ENCODE measurements around the gene DCLK1. TPM values are rescaled to one million over a fixed set of nuclear protein-coding genes. Genes with fewer than 3 reads are reported as not detected.

DCLK1 gene
- total RNA-seq, 4 donors from 2014 or later, result 4.4 to 102 (median 13.3) TPM

- Histone ChIP-seq H3K27me3 (no peaks in the 10 kb centered on the region), H3K4me1 (no peaks in the 10 kb centered on the region), H3K36me3 (no peaks in the 10 kb centered on the region), H3K27ac (no peak overlapping the region), H3K4me3 (no peak overlapping the region), H3K9me3 (no peaks in the 10 kb centered on the region)
- intact Hi-C loops (cut with DNase I; ENCODE audit: low total_unique reads), result no loop called here
- TF ChIP-seq CTCF (IDR thresholded peaks at IDR 0.05) (no peak), POLR2A (IDR thresholded peaks at IDR 0.05) (no peak)
- DNase-seq, result no peak
Observed at GRCh38 chr13:35744566-35745178, 386.5 kb downstream of the DCLK1 start.

- H3K4me3 ChIP-seq, result no peak overlapping the region
- TF ChIP-seq POLR2A (IDR thresholded peaks at IDR 0.05) (no peak), CTCF (IDR thresholded peaks at IDR 0.05) (no peak)
- DNase-seq, result no peak
- no peaks in the 10 kb centered on the region for H3K4me1 ChIP-seq
- H3K9me3 ChIP-seq, result no peaks in the 10 kb centered on the region
- H3K27ac ChIP-seq, result no peak overlapping the region
- no peaks in the 10 kb centered on the region for H3K27me3 ChIP-seq
- H3K36me3 ChIP-seq, result no peaks in the 10 kb centered on the region
- intact Hi-C loops (cut with DNase I; ENCODE audit: low total_unique reads), result no loop called here
Observed at GRCh38 chr13:35744144-35744543, 387.0 kb downstream of the DCLK1 start.

GRCh38 chr13:35743165-35743564 is 388.0 kb downstream of the DCLK1 start:
- H3K4me3 ChIP-seq, result no peak overlapping the region
- H3K27me3 ChIP-seq, result no peaks in the 10 kb centered on the region
- no peak for DNase-seq
- H3K36me3 ChIP-seq, result no peaks in the 10 kb centered on the region
- H3K4me1 ChIP-seq, result no peaks in the 10 kb centered on the region
- H3K9me3 ChIP-seq, result no peaks in the 10 kb centered on the region
- intact Hi-C loops (cut with DNase I; ENCODE audit: low total_unique reads), result no loop called here
- H3K27ac ChIP-seq, result no peak overlapping the region
- TF ChIP-seq POLR2A (IDR thresholded peaks at IDR 0.05) (no peak), CTCF (IDR thresholded peaks at IDR 0.05) (no peak)

- Histone ChIP-seq H3K36me3 (no peaks in the 10 kb centered on the region), H3K27me3 (no peaks in the 10 kb centered on the region), H3K27ac (no peak overlapping the region), H3K4me1 (no peaks in the 10 kb centered on the region), H3K9me3 (no peaks in the 10 kb centered on the region), H3K4me3 (no peak overlapping the region)
- intact Hi-C loops (cut with DNase I; ENCODE audit: low total_unique reads), result no loop called here
- TF ChIP-seq POLR2A (IDR thresholded peaks at IDR 0.05), result no peak
- TF ChIP-seq CTCF (IDR thresholded peaks at IDR 0.05), result no peak
- no peak for DNase-seq
Observed at GRCh38 chr13:35741657-35742056, 389.5 kb downstream of the DCLK1 start.

- H3K9me3 ChIP-seq, result no peaks in the 10 kb centered on the region
- intact Hi-C loops (cut with DNase I; ENCODE audit: low total_unique reads), result no loop called here
- H3K4me1 ChIP-seq, result no peaks in the 10 kb centered on the region
- no peak overlapping the region for H3K27ac ChIP-seq
- TF ChIP-seq POLR2A (IDR thresholded peaks at IDR 0.05), result no peak
- no peak for TF ChIP-seq CTCF (IDR thresholded peaks at IDR 0.05)
- DNase-seq, result no peak
- no peaks in the 10 kb centered on the region for H3K36me3 ChIP-seq
- no peaks in the 10 kb centered on the region for H3K27me3 ChIP-seq
- no peak overlapping the region for H3K4me3 ChIP-seq
Observed at GRCh38 chr13:35736876-35737275, 394.3 kb downstream of the DCLK1 start.

Data from uterus (tissue), 4 donors.